ENCODE data around the gene FXYD1.

GRCh38 chr19:35089554-35089953 lies 49.1 kb upstream of the FXYD1 start:
- no peak for TF ChIP-seq POLR2A (IDR thresholded peaks at IDR 0.05)
- TF ChIP-seq, protein P1, sequence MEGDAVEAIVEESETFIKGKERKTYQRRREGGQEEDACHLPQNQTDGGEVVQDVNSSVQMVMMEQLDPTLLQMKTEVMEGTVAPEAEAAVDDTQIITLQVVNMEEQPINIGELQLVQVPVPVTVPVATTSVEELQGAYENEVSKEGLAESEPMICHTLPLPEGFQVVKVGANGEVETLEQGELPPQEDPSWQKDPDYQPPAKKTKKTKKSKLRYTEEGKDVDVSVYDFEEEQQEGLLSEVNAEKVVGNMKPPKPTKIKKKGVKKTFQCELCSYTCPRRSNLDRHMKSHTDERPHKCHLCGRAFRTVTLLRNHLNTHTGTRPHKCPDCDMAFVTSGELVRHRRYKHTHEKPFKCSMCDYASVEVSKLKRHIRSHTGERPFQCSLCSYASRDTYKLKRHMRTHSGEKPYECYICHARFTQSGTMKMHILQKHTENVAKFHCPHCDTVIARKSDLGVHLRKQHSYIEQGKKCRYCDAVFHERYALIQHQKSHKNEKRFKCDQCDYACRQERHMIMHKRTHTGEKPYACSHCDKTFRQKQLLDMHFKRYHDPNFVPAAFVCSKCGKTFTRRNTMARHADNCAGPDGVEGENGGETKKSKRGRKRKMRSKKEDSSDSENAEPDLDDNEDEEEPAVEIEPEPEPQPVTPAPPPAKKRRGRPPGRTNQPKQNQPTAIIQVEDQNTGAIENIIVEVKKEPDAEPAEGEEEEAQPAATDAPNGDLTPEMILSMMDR (IDR thresholded peaks at IDR 0.05), result no peak
- no peak for TF ChIP-seq EP300 (IDR thresholded peaks at IDR 0.05)
- TF ChIP-seq POLR2AphosphoS5 (IDR thresholded peaks at IDR 0.05), result no peak
